BJ (cell line): Measurements from ENCODE around the gene SLC35F4. TPM values are rescaled to one million over a fixed set of nuclear protein-coding genes. Genes with fewer than 3 reads are reported as not detected.

Source experiments
- CTCF ChIA-PET: fragments of 350-600 bp; formaldehyde crosslinking; extraction: SDS; loops from one replicate; lab custom pipeline; 2021; ENCODE audit warnings: antibody characterized with exemption, inconsistent platforms; lab: Yijun Ruan, JAX
- POLR2A ChIA-PET: fragments of 300-600 bp; sonication (Branson Sonifier 250); formaldehyde crosslinking; extraction: SDS; loops from one replicate; lab custom pipeline; 2021; ENCODE audit warnings: antibody characterized with exemption; lab: Charles Lee
- DNase-seq: peaks from one replicate; pipeline ENCODE4 v3.0.0-alpha.2; 2011; ENCODE audit warnings: low read depth
- H3K27me3 ChIP-seq: 2 replicates; pipeline ENCODE4 v1.6.0; 2011; ENCODE audit warnings: low read length; ENCODE audit not compliant: control insufficient read depth, insufficient read depth
- H3K36me3 ChIP-seq: 2 replicates; pipeline ENCODE4 v1.5.1; 2011; ENCODE audit warnings: low read length; ENCODE audit not compliant: control insufficient read depth, insufficient read depth
- H3K4me3 ChIP-seq: 2 replicates; pipeline ENCODE4 v1.5.1; 2011; ENCODE audit warnings: low read depth, mild to moderate bottlenecking, control low read depth, low read length
- polyA plus RNA-seq: library from polyadenylated mRNA; depleted of rRNA; stranded (reverse); fragments of >200 nt; gene quantifications from 2 replicates; pipeline ENCODE4 v1.2.3, GENCODE V29; 2011
- TF ChIP-seq, protein P1 (sequence below): IDR thresholded peaks from 2 replicates; pipeline ENCODE4 v1.5.1; 2011; ENCODE audit warnings: low read depth, mild to moderate bottlenecking, control low read depth, inconsistent platforms, low read length, moderate library complexity; ENCODE audit not compliant: insufficient read depth

The SLC35F4 gene
- polyA plus RNA-seq, 1 experiment, result not detected

DNA sequence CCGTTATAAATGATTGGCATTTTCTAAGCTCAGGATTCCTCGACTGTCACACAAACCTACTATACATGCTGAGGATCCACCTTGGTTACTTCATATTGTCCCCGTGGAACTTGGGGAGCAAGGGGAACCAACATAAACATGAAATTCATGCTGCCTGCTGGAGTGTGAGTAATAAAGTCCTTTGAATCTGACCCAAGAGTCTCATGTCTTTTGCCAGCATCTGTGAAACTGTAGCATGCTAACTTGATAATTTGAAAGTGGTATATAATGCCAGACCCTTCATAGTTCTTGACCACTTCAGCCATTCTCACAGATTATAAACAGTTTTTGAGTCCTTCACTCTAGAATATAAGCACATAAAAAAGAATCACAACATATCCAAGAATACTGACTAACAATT is 17.1 kb downstream of the SLC35F4 start:
- Histone ChIP-seq H3K36me3 (no peaks in the 10 kb centered on the region), H3K27me3 (0 out of 2 replicates have a peak, but pooled peaks cover 1% of the 10 kb centered on the region), H3K4me3 (no peak overlapping the region)
- no peak for DNase-seq
- POLR2A ChIA-PET, result no interaction called here
- TF ChIP-seq, protein P1, sequence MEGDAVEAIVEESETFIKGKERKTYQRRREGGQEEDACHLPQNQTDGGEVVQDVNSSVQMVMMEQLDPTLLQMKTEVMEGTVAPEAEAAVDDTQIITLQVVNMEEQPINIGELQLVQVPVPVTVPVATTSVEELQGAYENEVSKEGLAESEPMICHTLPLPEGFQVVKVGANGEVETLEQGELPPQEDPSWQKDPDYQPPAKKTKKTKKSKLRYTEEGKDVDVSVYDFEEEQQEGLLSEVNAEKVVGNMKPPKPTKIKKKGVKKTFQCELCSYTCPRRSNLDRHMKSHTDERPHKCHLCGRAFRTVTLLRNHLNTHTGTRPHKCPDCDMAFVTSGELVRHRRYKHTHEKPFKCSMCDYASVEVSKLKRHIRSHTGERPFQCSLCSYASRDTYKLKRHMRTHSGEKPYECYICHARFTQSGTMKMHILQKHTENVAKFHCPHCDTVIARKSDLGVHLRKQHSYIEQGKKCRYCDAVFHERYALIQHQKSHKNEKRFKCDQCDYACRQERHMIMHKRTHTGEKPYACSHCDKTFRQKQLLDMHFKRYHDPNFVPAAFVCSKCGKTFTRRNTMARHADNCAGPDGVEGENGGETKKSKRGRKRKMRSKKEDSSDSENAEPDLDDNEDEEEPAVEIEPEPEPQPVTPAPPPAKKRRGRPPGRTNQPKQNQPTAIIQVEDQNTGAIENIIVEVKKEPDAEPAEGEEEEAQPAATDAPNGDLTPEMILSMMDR, result no peak
- CTCF ChIA-PET, result no interaction called here

DNA sequence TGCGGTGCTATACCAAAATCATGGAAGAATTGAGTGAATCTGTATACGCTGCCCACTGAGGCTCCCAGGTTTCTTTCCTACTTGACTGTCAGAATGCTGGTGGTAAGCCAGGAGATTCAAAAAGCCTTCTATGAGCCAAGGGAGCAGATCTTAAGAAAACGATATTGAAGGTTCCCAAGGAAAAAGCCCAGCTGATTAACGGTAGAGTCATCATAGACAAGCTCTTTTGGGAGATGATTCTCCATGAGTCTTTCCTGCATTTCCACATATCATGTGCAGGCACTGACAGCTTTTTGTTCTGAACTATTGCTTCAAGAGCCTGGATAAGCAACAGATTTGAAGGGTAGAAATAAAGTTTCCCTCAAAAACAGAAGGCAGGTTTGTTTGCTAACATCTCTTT is 17.5 kb downstream of the SLC35F4 start:
- POLR2A ChIA-PET, result no interaction called here
- DNase-seq, result no peak
- Histone ChIP-seq H3K36me3 (no peaks in the 10 kb centered on the region), H3K4me3 (no peak overlapping the region), H3K27me3 (0 out of 2 replicates have a peak, but pooled peaks cover 1% of the 10 kb centered on the region)
- TF ChIP-seq, protein P1, result no peak
- CTCF ChIA-PET, result no interaction called here

DNA sequence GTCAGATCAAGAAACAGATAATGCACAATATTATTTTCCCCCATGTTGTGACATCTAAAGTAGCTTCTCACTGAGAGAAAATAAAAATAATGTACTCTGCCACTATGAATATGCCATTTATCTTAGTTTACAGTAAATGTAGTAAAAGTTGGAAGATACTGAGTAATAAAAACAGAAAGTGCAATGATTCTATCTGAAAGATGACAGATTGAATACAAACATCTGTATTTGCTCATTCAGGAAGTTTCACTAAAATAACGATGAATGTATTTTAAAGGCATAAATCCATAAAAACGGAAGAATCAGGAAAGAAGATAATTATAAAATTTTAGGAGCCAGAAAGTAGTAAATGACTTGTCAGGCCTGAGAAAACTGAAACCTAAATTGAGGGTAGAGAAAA is 18.2 kb downstream of the SLC35F4 start:
- TF ChIP-seq, protein P1, result no peak
- no peaks in the 10 kb centered on the region for H3K36me3 ChIP-seq
- no peak for DNase-seq
- POLR2A ChIA-PET, result no interaction called here
- CTCF ChIA-PET, result no interaction called here
- H3K4me3 ChIP-seq, result no peak overlapping the region
- H3K27me3 ChIP-seq, result 0 out of 2 replicates have a peak, but pooled peaks cover 1% of the 10 kb centered on the region

DNA sequence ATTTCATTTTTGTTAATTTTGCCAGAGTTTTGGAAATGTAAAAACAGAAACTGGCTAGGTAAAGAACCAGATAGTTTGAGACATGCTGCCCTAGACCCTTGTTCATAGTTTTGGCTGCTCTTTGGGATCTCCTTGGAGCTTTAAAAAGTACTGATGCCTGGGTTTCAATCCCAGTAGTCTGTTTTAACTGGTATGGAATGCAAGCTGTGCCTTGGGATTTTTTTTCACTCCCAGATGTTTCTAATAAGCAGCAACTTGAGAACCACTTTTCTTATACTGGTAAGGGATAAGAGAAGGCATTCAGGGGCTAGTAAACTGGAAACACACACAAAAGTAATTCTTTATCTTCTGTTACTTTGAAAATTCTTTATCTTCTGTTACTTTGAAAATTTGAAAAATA is 18.8 kb downstream of the SLC35F4 start:
- no peak overlapping the region for H3K4me3 ChIP-seq
- CTCF ChIA-PET, result no interaction called here
- DNase-seq, result no peak

DNA sequence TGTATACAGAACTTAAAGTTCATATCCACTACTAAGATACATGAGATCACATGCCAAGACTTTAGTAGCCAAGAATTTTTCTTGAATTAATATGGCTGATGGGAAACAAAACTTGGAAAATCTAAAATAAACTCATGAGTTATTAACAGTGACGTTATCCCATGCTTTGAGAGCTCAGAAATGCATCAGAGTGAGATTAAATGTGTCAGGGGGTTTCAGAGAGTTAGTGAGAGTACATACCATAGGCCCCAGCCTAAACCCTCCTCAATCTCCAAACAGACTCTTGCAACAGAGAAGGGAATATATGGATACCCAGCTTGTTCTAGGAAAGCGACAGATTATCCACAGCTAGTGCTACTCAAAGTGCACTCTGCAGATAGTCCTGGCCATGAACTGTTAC is 19.3 kb downstream of the SLC35F4 start:
- Histone ChIP-seq H3K36me3 (no peaks in the 10 kb centered on the region), H3K27me3 (0 out of 2 replicates have a peak, but pooled peaks cover 1% of the 10 kb centered on the region), H3K4me3 (no peak overlapping the region)
- DNase-seq, result no peak
- POLR2A ChIA-PET, result no interaction called here
- CTCF ChIA-PET, result no interaction called here
- TF ChIP-seq, protein P1, result no peak

More for the DNA sequence above, 18.8 kb downstream of the SLC35F4 start:
- H3K36me3 ChIP-seq, result no peaks in the 10 kb centered on the region
- 0 out of 2 replicates have a peak, but pooled peaks cover 1% of the 10 kb centered on the region for H3K27me3 ChIP-seq
- POLR2A ChIA-PET, result no interaction called here
- TF ChIP-seq, protein P1, result no peak
